Cardiac septum (tissue), 1 donor: ENCODE data around the gene RPP25. TPM values are rescaled to one million over a fixed set of nuclear protein-coding genes. Genes with fewer than 3 reads are reported as not detected.
A peak's percentile ranks its signal among the peaks of the same experiment; 100 is the strongest.

ENCODE experiments used
- DNase-seq: peaks from one replicate; pipeline ENCODE4 v3.0.0-alpha.2; 2020; ENCODE audit warnings: low spot score
- intact Hi-C: fragments of 100-400 bp; cut with DNase I; formaldehyde crosslinking; loops from one replicate; pipeline ENCODE4 v1.14.0; 2022
- total RNA-seq: library from RNA; stranded (reverse); fragmentation: NEBNext Ultra II Directional; extraction: Animal tissue kit (Norgen Biotek cat#: 25700); gene quantifications from one replicate; pipeline ENCODE4 v1.2.1, GENCODE V29; 2021
- donor health status: DM: no; HTN: no; CAD: no.

RPP25 gene
- total RNA-seq, 1 donor from 2014 or later: 1.8 TPM

GRCh38 chr15:74967670-74968069 is 11.1 kb upstream of the RPP25 start:
- intact Hi-C loops: no loop called here
- DNase-seq: no peak

DNA sequence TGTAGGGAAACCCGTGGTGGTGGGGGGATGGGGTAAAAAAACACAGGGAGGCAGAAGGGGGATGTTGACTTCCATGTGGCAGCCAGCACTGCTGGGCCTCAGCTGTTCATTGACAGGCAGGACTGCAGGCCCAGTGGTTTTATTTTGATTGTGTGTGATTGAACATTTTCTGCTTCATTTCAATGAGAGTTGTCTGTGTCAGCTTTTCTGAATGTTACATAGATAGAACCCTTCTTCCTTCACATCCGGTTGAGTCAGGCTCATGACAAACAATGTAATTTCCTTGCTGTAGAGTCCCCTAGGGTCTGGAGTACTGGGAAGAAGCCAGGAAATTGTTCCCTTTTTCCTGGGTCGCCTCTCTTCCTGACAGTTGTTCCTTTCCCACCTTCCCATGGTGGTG is 8.2 kb upstream of the RPP25 start:
- intact Hi-C loops: loop anchor here (5.0 kb wide), 1 partner anchor 58 kb away; the partner anchor contains the start of gene PPCDC
- no peak for DNase-seq

- no peak for DNase-seq
- intact Hi-C loops: loop anchor here (5.0 kb wide), 1 partner anchor 59 kb away; the partner anchor contains the start of gene PPCDC
Measured at GRCh38 chr15:74963213-74963612, 6.6 kb upstream of the RPP25 start.

GRCh38 chr15:74962671-74963070 is 6.1 kb upstream of the RPP25 start:
- DNase-seq: no peak
- intact Hi-C loops: loop anchor here (5.0 kb wide), 1 partner anchor 60 kb away; the partner anchor contains the start of gene PPCDC

DNA sequence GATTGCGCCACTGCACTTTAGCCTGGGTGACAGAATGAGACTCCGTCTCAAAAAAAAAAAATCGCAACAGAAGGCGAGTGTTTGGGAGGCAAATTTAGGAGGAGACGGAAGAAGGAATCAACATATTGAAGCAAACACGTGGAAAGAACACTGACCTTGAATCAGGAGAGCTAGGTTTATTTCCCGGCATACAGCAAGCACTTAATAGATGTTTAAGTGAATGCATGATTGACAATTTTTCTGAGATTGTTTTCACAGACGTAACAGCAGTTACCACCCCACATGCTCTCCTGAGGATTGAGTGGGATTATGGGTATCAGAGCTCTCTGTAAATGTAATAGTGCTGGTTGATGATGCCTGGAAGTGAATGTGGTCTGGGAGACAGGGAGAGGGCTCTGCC is 5.6 kb upstream of the RPP25 start:
- no peak for DNase-seq
- intact Hi-C loops: loop anchor here (5.0 kb wide), 1 partner anchor 60 kb away; the partner anchor contains the start of gene PPCDC

DNA sequence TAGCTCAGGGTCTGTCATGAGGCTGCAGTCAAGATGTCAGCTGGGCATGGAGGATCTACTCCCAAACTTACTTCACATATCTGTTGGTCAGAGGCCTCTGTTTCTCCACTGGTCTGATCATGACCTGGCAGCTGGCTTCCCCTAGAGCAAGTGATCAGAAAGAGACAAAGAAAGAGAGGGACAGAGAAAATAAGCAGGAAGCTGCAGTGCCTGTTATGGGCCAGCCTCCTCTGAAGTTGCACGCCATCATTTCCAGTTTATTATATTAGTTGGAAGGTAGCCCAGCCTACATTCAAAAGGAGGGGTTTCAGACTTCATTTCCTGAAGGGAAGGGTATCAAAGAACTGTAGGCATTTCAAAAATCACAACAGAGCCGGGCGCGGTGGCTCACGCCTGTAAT is 5.0 kb upstream of the RPP25 start:
- intact Hi-C loops: loop anchor here (5.0 kb wide), 1 partner anchor 61 kb away; the partner anchor contains the start of gene PPCDC
- no peak for DNase-seq

GRCh38 chr15:74960995-74961588 is 4.5 kb upstream of the RPP25 start:
- intact Hi-C loops: loop anchor here (5.0 kb wide), 1 partner anchor 61 kb away; the partner anchor contains the start of gene PPCDC
- DNase-seq: no peak

GRCh38 chr15:74960286-74960685 is 3.7 kb upstream of the RPP25 start:
- DNase-seq: no peak

DNA sequence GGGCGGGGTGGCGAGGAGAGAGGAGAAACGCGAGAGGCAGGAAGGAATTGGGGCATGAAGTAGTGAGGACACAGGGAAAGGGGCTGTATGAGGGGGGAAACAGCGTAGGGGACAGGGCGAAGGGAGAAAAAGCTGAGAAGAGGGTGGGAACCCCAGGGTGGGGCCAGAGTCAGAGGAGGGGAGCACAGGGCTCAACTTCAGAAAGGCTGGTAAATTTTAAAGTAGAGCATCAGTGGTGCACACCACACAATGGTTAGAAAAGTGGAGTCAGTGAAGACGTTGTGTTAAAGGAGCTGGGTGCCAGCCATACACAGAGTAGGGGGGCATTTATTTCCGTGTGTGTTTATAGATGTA is 3.0 kb upstream of the RPP25 start:
- no peak for DNase-seq
- intact Hi-C loops: loop anchor here (5.0 kb wide), 1 partner anchor 243 kb away; the partner anchor contains the start of gene C15orf39

More at GRCh38 chr15:74960286-74960685, 3.7 kb upstream of the RPP25 start:
- intact Hi-C loops: loop anchor here (5.0 kb wide), 1 partner anchor 62 kb away; the partner anchor contains the start of gene PPCDC

DNA sequence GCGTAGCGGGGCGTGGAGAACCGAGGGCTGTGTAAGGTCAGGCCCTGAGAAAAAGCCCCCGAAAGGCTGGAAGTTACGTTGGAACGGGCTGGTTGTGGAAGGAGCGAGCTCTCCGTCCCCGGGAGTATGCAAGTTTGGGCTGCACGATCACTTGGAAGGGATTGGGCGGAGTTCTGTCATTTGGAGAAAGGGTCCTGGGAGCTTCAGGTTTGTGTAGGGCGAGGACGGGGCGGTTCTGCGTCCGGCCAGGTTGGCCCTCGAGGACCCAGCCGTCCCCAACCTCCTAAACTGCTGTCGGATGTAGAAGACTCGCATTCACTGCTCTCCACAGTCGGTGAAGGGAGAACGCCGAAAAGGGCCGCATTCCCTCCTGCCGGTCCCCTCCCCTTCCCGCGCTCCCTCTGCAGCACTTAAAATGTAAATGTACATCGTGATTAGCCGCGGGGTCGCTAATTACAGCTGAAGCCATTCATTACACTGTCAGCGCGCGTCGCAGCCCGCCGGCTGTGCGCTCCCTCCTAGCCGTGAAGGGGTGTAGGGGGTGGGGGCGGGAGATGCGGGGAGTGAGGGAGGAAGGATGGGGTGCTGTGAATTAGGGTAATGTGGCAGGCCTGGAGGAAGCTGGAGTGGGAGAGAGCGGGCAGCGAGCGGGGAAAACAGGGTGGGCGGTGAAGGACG is 2.5 kb upstream of the RPP25 start:
- intact Hi-C loops: loop anchor here (5.0 kb wide), 1 partner anchor 243 kb away; the partner anchor contains the start of gene C15orf39

DNA sequence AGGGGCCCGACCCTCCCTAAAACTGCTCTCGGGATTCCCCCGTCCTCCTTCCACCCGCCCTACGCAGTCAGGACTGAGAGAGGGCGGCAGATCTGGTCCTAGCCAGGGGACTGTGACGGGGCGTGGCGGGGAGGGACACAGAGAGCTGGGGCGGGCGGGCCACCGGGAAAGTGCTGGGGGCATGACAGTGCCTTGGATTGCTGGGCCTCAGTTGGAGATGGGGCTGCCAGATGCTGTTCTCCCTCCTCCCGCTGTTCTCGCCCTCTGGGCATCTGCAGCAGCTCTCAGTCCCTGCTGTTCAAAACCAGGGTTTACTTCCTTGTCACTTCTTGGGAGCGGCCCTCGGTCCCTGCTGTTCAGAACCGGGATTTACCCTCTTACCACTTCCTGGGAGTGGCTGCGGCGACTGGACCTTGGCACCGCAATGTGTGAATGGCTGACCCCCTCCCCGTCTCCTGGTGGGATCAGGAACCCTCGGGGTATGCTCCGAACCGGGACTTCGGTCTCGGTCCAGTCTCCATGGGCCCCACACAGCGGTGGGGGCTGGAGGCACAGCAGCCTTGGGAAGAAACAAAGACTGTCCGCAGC is 1.8 kb upstream of the RPP25 start:
- intact Hi-C loops: loop anchor here (5.0 kb wide), 1 partner anchor 244 kb away; the partner anchor contains the start of gene C15orf39
- DNase-seq: no peak

More for the DNA sequence above, 2.5 kb upstream of the RPP25 start:
- DNase-seq: no peak

GRCh38 chr15:74957476-74958035 is 984 bp upstream of the RPP25 start:
- no peak for DNase-seq
- intact Hi-C loops: loop anchor here (5.0 kb wide), 1 partner anchor 245 kb away; the partner anchor contains the start of gene C15orf39

DNA sequence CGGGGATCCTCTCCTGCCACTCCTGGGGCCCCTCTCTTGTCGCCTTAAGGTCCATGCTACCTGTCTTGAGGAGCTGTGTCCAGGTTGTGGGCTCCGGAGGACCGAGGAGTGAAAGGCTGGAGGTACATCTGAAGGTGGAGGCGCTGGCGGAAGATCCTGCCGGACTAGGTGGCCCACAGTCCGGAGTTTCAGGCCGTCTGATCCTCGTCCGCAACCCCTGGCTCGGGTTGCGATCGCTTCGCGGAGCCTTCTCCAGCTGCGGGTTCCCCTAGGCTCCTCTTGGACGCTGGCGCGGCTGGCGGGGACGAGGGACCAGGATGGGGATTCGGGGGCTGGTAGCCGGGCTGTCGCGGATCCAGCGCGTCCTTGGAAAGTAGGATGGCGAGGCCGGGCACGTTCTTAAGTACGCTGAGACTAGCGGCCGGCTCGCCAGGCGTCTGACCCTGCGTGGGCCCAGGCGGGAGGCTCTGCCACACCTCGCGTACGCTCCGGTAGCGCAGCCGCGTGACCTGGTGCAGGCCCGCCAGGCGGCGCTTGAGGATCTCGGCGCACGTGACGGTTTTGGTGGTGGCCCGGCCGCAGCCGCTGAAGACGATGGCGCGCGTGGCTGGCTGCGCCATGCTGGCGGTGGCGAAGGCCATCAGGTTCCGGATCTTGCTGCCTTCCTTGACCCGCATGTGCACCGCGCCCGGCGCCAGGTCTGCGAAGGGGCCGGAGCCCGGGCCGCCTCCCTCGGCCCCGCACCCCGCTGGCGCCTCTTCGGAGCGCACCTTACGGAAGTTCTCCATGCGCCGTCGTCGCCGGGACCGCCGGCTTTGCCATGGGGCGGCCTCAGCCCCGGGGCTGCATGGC is 550 bp downstream of the RPP25 start:
- peak; percentile 88 for DNase-seq
- intact Hi-C loops: loop anchor here (5.0 kb wide), 1 partner anchor 246 kb away; the partner anchor contains the start of gene C15orf39

- DNase-seq: no peak
- intact Hi-C loops: loop anchor here (5.0 kb wide), 1 partner anchor 247 kb away; the partner anchor contains the start of gene C15orf39
Measured at GRCh38 chr15:74955017-74955416, 1.6 kb downstream of the RPP25 start.

GRCh38 chr15:74954515-74954914 is 2.1 kb downstream of the RPP25 start:
- no peak for DNase-seq
- intact Hi-C loops: loop anchor here (5.0 kb wide), 1 partner anchor 317 kb away; no protein-coding TSS in a partner anchor

DNA sequence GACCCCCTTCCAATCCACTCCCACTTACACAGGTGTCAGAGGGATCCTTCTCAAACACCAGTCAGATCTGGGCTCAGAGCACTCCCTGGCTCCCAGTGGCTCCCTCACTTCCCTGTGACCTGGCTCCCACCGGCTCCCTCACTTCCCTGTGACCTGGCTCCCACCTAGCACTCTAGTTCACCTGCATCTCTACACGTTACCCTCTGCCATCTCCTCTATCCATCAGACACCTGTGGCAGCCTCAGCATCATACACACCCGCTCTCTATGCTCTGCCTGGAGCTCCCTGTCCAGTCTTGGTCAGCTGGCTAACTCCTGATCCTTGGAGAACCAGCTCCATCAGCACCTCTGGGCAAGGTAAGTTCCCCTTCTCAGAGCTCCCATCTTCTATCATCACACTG is 5.6 kb downstream of the RPP25 start:
- intact Hi-C loops: loop anchor here (2.0 to 5.0 kb wide), 2 partner anchors 180 to 314 kb away; no protein-coding TSS in a partner anchor
- no peak for DNase-seq

- DNase-seq: no peak
Measured at GRCh38 chr15:74950078-74950908, 6.3 kb downstream of the RPP25 start.

More at GRCh38 chr15:74950078-74950908, 6.3 kb downstream of the RPP25 start:
- intact Hi-C loops: loop anchor here (2.0 to 5.0 kb wide), 2 partner anchors 179 to 313 kb away; no protein-coding TSS in a partner anchor
